HG02623 (cell line): ENCODE data around the gene TMED10.
A peak's percentile ranks its signal among the peaks of the same experiment; 100 is the strongest.
"Not testable (repeated sequence)": the region's sequence is repeated elsewhere in the genome, so short reads cannot be mapped to it uniquely, and the experiment has no call there.

Source experiments
- ATAC-seq: cut with Tn5 transposase; IDR thresholded peaks from one replicate; pipeline ENCODE4 v1.9.1; 2021; ENCODE audit warnings: moderate library complexity; ENCODE audit not compliant: unreplicated experiment

TMED10 gene

DNA sequence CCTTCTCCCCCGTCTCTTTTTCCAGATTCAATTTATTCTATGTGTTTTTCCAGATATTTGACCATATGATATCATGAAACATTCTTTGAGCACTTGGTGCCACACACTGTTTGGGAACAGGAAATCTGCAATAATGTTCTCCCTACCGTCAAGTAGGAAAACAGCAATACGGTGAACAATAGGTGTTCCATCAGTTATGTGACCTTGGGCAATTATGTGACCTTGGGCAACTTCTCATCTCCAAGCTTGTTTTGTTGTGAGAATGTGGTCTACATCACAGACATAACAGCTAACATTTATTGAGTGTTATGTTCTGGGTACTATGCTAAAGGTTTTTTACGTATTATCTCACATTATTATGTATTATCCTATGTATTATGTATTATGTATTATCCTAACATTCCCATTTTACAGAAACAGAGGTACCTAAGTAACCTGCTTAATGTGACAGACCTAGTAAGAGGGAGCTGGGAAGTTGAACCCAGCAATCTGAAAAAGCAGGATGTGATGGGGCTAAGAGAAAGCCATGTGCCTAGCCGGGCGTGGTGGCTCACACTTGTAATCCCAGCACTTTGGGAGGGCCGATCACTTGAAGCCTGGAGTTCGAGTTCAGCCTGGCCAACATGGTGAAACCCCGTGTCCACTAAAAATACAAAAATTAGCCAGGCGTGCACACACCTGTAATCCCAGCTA is 48.4 kb downstream of the TMED10 start:
- ATAC-seq = no peak

DNA sequence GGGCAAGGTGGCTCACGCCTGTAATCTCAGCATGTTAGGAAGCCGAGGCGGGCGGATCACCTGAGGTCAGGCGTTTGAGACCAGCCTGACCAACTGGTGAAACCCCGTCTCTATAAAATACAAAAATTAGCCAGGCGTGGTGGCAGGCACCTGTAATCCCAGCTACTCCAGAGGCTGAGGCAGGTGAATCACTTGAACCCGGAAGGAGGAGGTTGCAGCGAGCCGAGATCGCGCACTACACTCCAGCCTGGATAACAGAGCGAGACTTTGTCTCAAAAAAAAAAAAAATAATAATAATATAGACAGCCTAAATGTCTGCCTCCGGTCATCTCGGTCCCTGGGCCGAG is 49.0 kb downstream of the TMED10 start:
- ATAC-seq = not testable (repeated sequence)

DNA sequence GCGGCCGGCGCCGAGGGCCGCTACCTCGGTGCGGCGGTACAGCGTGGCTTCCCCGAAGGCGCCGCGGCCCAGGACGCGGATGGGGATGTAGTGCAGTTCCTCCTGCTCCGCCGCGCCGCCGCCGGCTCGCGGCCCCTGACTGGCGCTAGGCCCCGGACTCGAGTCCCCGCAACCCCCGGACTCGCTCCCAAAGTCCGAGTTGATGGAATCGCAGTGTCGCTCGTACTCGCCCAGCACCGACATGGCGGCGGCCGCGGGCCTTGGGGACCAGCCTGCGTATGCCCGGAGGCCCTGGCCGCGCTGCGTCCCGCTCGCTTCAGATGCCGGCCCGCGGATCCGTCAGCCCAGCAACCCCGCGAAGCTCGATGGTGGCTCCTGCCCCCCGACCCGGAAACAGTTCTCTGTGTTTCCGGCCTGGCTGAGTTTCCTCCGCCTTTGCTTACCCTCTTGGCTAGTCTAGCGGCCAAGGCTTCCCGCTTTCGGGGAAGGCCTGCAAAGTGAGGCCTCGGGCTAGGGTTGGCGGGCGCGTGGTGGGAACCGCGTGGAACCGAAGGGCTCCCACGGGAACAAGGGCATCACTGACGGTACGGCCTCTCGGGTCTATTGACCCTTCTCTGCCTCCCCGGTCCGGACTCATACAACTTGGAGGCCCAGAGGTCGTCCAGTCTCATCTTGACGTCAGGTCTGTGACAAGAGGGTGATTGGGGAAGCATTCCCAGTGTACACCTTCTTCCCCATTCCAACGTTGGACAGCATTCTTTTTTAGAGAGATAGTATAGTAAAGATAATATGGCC is 49.5 kb downstream of the TMED10 start, which contains the start of gene NEK9:
TSS of gene NEK9 (minus strand) at position 370 of the 795 bp plus-strand sequence. CDS start at position 243, 127 bp downstream.
- peak; percentile 84 for ATAC-seq

DNA sequence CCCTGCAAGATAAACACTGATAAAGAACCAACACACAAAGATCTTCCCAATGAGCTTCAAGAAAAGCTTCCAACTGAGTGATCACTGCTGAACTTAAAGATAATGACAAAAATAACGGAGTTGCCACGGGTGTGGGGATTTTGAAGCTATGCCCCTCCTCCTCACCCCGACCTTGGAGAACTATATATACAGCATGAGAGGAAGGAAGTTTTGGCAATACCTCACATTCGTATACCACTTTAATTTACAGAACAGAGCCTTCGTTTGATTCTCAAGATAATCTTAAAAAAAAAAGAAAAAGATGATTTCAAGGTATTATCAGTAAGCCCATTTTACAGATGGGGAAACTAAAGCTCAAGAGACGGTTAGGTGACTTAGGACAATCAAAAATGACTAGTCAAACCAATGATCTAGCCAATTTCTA is 50.3 kb downstream of the TMED10 start:
- no peak for ATAC-seq

DNA sequence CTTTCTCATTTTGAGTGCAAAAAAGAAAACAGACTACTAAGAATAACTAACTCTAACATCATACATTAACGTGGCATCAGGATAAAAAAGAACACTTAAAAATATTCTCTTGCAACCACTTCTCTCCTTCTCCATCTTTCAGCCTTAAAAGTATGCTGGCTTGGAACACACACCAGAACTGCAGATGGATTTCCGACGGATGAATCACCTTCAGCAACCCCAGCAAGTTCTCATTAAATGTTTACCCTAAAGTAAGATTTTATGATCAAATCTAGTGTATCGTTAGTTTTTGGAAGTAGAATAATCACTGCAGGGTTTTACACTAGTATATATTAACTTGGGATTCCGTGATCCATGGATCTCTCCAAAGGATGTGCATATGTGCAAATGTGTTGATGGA is 50.8 kb downstream of the TMED10 start:
- ATAC-seq = no peak

DNA sequence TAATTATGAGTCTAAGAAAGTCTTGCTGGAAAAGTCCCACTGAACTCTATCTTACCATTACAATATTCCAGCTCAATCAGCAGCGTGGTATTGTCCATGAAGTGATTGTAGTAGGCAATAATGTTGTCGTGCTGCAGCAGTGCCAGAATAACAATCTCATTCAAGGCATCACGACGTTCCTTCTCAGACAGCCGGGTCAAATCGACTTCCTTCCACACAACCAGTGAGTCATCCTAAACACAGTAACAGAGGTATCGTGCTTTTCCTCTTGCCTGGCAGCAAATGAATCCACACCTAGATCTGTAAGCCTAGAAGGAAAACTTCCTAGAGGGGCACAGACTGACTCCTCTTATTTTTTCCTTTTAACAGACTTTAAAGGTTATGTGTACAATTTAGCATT is 52.4 kb downstream of the TMED10 start:
- no peak for ATAC-seq

DNA sequence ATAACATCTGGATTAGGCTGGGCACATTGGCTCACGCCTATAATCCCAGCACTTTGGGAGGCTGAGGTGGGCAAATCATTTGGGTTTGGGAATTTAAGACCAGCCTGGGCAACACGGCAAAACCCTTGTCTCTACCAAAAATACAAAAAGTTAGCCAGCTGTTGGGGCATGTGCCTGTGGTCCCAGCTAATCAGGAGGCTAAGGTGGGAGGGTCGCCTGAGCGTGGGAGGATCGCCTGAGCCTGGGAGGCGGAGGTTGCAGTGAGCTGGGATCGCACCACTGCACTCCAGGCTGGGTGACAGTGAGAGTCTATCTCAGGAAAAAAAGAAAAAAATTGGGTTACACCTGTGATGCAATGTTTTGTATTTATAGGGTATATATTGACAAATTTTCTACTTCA is 54.9 kb downstream of the TMED10 start:
- ATAC-seq = no peak

DNA sequence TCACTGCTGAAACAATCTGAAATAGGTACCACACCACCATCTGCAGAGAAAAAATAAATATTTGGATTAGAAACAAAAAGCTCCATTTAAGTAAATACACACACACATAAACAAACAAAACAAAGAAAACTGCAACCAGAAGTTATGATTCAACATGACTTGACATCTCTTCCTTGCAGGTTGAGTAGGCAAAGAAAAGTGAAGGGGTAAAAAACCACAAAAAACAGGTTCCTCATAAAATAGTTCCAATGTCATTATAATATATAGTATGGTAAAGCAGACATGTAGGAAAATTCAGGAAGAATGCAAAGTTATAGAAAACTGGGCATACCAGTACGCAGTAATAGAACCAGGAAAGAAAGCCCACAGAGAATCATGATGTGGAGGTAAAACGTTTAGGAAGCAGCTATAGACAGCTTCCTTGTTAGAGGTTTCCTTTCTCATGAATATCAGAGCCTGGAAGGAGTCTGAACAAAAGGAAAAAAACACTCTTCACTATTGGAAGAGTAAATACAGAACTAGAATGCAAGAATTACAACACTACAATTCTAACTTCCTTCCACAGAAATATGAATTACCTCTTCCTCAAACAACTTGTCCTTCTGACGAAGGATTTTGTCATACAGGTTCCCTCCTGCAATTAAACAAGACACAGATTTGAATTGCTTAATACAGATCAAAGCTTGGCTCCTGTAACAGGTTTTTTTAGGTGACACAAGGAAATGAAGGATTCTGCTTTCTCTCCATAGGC is 55.7 kb downstream of the TMED10 start:
- ATAC-seq = no peak

DNA sequence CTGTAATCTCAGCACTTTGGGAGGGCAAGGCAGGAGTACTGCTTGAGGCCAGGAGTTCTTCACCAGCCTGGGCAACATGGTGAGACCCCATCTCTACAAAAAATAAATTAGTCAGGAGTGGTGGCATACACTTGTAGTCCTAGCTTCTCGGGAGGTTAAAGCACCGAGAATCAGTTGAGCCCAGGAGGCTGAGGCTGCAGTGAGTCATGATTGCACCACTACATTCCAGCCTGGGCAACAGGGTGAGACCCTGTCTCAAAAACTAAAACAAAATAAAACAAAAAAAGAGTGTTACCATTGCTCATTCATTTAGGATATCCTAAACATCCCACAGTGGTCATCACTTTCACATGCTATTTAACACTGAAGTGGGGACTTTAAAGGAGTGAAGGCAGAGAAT is 57.4 kb downstream of the TMED10 start:
- ATAC-seq = no peak

DNA sequence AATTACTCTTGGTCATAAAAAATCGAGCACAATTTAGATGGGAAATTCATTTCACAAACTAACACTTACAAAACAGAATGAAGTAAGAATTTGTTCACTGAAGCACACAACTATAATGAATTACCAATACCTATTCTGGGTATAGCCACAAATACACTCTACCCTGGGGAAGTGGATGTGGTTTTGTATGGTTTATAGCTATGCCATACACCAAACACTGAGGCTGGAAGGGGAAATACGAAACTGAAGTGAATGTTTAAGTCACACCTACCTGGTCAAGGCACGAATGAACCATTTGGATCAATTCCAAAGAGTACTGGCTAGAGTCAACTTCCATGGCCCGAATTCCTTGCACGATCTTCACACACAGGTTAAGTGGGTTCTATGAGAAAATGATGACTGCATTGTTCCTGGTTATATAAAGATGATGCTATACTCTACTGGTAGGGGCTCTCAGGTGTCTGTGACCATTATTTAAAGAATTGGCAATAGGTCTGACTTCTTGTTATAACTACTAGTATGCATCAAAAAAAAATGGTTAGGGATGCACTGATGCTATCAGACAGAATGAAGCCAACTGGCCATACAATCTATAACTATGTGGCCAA is 62.4 kb downstream of the TMED10 start:
- ATAC-seq = no peak

DNA sequence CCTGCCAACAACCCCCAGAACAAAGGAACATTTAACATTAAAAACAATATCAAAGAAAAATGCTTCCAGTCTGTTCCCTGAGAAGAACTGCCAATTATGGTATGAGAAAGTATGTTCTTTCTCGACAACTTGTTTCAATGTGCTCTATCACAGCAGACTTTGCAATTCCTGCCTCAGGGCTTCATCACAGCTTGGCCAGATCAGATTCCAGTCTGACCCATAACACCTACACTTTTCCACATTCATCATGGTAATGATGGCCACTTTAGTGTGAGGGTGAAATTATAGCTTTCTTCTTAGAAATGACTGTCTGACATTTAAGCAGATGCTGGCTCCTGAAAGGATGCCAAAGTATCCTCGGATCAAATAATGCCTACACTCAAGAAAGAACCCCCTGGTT is 66.5 kb downstream of the TMED10 start:
- no peak for ATAC-seq

DNA sequence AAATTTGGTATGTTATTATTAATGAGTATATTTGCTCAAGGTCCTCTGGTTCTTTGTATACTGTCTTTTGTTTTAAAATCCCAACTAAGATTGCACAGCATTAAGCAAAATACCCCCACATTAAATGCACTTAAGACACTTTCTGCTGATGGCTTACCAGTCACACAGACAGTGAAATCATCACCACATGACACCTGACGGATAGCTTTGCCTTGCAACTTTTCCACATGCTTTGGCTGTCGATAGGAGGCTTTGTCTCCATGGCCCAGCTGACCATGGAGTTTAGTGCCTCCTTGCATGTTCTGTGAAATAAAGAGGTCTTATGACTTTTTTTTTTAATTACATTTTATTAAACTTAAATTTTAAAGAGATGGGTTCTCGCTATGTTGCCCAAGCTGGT is 69.2 kb downstream of the TMED10 start:
- no peak for ATAC-seq

DNA sequence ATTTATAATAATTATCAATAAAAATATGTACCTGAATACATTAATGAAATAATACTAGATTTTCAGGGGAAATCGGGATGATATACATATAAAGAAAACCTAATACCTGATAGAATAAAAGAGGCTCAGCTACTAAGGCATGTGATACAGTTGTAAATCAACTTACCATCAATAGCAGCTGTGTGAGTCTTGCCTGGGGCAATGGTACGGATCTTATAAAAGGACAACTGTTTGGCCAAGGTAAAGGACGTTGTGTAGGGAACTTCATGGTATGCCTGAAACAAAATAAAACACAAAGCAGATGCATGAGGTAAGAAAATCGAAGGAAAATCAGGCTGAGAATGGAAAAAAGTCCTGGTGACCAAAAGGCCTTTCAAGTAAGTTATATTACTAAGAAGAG is 74.9 kb downstream of the TMED10 start:
- no peak for ATAC-seq

DNA sequence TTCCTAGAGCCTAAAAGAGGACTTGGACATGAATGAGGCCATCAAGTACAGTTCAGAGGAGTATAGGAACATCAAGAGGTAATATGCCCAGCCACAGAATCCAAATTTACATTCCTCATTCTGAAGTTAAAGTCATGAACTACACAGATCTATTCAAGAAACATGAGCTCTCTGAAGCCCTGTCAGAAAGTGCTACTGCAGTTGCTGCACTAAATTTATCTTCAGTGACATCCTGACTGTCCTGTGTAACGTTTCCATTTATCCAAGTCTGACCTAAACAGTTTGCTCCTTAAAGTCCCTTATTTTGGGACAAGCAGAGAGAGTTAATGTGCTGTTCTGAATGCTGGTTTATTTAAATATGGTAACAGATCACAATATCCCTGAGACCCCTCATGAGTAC is 77.7 kb downstream of the TMED10 start:
- no peak for ATAC-seq

DNA sequence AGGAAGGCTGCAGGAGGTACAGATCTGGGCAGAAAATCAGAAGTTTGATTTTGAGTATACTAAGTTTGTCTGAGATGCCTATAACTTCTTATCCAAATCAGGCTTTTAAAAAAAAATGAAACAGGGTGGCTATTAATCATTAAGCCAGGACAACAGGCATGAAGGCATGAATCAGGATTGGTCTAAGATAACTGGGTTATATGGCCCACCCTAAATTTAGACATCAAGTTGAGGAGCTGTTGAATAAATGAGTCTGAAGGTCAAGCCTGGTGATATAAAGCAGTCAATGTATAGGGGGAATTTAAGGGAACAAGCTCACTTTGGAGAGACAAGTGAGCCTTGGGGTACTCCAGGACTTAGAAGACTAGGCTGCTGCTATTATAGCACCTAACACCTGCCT is 78.2 kb downstream of the TMED10 start:
- no peak for ATAC-seq

DNA sequence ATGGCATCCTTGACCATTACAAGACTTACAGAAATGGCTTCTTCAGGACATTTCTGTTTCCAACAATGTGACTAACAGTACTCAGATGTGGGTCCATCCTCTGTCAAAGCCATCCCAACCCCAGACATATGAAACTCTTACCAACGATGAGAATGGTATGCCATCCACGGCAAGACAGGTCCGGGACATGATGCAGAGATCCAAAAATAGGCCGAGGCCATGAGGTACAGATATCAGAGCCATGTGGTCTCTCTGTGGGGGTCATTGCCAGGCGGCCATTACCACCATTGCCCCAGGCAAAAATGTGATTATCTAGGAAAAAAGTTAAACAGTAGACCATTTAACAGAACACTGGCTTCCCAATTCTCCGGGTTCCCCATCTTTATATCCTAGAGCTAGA is 79.5 kb downstream of the TMED10 start:
- no peak for ATAC-seq

DNA sequence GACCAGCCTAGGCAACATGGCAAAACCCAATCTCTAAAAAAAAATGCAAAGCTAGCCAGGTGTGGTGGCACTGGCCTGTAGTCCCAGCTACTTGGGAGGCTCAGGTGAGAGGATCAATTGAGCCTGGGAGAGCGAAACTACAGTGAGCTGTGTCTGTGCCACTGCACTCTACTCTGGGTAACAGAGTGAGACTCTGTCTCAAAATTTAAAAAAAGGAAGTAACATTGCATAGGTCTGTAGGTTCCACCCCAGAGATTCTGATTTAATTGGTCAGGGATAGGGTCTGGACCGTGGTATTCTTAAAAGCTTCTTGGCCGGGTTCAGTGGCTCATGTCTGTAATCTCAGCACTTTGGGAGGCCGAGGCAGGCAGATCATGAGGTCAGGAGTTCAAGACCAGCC is 80.7 kb downstream of the TMED10 start:
- ATAC-seq = no peak

DNA sequence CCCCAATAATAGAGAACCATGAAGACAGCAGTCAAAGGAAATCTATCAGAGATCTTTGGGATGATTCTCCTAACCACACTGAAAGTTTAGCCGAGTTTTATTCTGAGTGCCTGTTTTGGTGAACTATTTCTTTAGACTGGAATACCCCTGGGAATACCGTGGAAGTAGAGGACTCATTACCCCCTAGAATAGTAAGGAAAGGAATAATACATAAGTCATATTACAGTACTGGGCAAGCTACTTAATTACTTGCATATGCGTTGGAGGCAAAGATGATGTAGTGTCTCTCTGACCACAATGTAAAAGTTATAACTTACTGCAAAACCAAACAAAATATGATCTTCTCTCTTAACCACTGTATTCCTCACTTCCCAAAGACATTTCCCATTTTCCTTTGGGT is 81.5 kb downstream of the TMED10 start:
- ATAC-seq = no peak

DNA sequence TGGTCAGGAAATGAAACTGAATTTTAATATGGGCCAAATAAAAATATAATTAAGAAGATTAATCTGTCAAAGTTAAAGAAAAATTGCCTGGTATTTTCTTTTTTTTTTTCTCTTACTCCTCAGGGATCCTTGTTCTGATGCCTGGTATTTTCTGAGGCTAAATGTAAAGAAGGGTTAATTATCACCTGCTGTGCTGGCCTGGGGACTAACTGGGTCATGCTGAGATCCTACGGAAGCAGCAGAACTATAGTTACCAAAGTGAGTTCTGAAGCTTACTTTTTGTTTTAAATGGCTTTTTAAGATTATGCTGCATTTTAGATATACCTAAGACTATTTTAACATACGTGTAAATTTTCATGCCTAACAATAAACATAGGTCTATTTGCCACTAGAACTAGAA is 83.7 kb downstream of the TMED10 start:
- ATAC-seq = no peak

DNA sequence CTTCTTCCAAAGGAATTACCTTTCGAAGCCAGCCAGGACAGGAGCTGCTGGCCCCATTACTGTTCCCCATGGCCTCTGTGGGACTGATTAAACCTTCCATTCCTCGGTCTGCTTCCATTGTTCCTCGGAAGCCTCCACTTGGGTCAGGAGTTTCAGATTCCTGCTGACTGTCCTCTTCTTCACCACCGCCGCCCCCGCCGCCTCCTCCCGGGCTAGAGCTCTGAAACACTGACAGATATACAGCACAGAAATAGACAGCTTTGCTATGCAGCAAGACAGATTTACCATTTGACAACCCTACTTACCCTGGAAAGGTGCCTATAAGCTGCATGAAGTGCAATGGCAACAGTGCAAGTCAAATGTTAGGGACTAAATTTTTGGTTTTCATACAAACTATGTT is 85.2 kb downstream of the TMED10 start:
- ATAC-seq = no peak

DNA sequence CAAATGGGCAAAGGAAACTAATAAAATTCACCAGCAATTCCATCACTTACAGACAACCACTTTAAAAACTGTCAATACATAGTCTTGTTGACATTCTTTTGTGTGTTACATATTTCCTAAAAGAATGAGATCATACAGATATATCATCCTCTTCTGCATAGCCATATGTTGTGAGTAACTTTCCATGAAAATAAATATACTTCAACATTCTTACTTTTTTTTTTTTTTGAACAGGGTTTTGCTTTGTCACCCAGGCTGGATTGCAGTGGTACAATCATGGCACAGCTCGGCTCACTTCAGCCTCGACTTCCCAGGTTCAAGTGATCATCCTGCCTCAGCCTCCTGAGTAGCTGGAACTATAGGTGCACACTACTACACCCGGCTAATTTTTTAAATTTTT is 86.1 kb downstream of the TMED10 start:
- ATAC-seq = no peak
